GM19238 (cell line): ENCODE data around the gene BUD23.
"Not testable (repeated sequence)": the region's sequence is repeated elsewhere in the genome, so short reads cannot be mapped to it uniquely, and the experiment has no call there.

Source experiments
- DNase-seq: peaks from one replicate; pipeline ENCODE4 v3.0.0; 2011; ENCODE audit warnings: low spot score; ENCODE audit not compliant: insufficient read length

BUD23 gene

GRCh38 chr7:73683056-73683787 lies at the start of gene BUD23, which contains the start of gene DNAJC30:
Gene BUD23 (plus strand): TSS chr7:73683597. CDS start chr7:73683626, 29 bp downstream.
Gene DNAJC30 (minus strand): TSS chr7:73683453. CDS start chr7:73683423, 30 bp downstream.
- peak; percentile 97 for DNase-seq

GRCh38 chr7:73633844-73634243 lies 49.6 kb upstream of the BUD23 start:
- no peak for DNase-seq

GRCh38 chr7:73635428-73636200 lies 47.8 kb upstream of the BUD23 start:
- DNase-seq = no peak

GRCh38 chr7:73638911-73639310 lies 44.5 kb upstream of the BUD23 start:
- no peak for DNase-seq

- DNase-seq = no peak
Observed at GRCh38 chr7:73642834-73643233, 40.6 kb upstream of the BUD23 start.

- DNase-seq = no peak
Observed at GRCh38 chr7:73644688-73645286, 38.6 kb upstream of the BUD23 start.

GRCh38 chr7:73645643-73646174 lies 37.7 kb upstream of the BUD23 start:
- no peak for DNase-seq

GRCh38 chr7:73646785-73647724 lies 36.3 kb upstream of the BUD23 start:
- DNase-seq = no peak

- no peak for DNase-seq
Observed at GRCh38 chr7:73647725-73648592, 35.4 kb upstream of the BUD23 start.

GRCh38 chr7:73648593-73649332 lies 34.6 kb upstream of the BUD23 start:
- no peak for DNase-seq

- DNase-seq = no peak
Observed at GRCh38 chr7:73649576-73649975, 33.8 kb upstream of the BUD23 start.

- no peak for DNase-seq
Observed at GRCh38 chr7:73650524-73650923, 32.9 kb upstream of the BUD23 start.

- no peak for DNase-seq
Observed at GRCh38 chr7:73652541-73652949, 30.9 kb upstream of the BUD23 start.

- DNase-seq = not testable (repeated sequence)
Observed at GRCh38 chr7:73655309-73655708, 28.1 kb upstream of the BUD23 start.

- DNase-seq = no peak
Observed at GRCh38 chr7:73659983-73660382, 23.4 kb upstream of the BUD23 start.

GRCh38 chr7:73660594-73660993 lies 22.8 kb upstream of the BUD23 start:
- DNase-seq = not testable (repeated sequence)

GRCh38 chr7:73663033-73663432 lies 20.4 kb upstream of the BUD23 start:
- no peak for DNase-seq

GRCh38 chr7:73667344-73668102 lies 15.9 kb upstream of the BUD23 start, which contains the start of gene VPS37D:
Gene VPS37D (plus strand): TSS chr7:73667831. CDS start chr7:73667959, 128 bp downstream.
- DNase-seq = peak; percentile 94
